ENCODE measurements around the gene EIF4G3. TPM values are rescaled to one million over a fixed set of nuclear protein-coding genes. Genes with fewer than 3 reads are reported as not detected.

The EIF4G3 gene, protein sequence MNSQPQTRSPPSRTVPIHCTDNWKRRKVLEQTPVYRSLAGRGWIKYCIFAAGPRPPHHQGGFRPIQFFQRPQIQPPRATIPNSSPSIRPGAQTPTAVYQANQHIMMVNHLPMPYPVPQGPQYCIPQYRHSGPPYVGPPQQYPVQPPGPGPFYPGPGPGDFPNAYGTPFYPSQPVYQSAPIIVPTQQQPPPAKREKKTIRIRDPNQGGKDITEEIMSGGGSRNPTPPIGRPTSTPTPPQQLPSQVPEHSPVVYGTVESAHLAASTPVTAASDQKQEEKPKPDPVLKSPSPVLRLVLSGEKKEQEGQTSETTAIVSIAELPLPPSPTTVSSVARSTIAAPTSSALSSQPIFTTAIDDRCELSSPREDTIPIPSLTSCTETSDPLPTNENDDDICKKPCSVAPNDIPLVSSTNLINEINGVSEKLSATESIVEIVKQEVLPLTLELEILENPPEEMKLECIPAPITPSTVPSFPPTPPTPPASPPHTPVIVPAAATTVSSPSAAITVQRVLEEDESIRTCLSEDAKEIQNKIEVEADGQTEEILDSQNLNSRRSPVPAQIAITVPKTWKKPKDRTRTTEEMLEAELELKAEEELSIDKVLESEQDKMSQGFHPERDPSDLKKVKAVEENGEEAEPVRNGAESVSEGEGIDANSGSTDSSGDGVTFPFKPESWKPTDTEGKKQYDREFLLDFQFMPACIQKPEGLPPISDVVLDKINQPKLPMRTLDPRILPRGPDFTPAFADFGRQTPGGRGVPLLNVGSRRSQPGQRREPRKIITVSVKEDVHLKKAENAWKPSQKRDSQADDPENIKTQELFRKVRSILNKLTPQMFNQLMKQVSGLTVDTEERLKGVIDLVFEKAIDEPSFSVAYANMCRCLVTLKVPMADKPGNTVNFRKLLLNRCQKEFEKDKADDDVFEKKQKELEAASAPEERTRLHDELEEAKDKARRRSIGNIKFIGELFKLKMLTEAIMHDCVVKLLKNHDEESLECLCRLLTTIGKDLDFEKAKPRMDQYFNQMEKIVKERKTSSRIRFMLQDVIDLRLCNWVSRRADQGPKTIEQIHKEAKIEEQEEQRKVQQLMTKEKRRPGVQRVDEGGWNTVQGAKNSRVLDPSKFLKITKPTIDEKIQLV (N-terminal part only)
- 20.8 TPM for polyA plus RNA-seq (2012; ENCODE audit: insufficient read length, low read depth)

DNA sequence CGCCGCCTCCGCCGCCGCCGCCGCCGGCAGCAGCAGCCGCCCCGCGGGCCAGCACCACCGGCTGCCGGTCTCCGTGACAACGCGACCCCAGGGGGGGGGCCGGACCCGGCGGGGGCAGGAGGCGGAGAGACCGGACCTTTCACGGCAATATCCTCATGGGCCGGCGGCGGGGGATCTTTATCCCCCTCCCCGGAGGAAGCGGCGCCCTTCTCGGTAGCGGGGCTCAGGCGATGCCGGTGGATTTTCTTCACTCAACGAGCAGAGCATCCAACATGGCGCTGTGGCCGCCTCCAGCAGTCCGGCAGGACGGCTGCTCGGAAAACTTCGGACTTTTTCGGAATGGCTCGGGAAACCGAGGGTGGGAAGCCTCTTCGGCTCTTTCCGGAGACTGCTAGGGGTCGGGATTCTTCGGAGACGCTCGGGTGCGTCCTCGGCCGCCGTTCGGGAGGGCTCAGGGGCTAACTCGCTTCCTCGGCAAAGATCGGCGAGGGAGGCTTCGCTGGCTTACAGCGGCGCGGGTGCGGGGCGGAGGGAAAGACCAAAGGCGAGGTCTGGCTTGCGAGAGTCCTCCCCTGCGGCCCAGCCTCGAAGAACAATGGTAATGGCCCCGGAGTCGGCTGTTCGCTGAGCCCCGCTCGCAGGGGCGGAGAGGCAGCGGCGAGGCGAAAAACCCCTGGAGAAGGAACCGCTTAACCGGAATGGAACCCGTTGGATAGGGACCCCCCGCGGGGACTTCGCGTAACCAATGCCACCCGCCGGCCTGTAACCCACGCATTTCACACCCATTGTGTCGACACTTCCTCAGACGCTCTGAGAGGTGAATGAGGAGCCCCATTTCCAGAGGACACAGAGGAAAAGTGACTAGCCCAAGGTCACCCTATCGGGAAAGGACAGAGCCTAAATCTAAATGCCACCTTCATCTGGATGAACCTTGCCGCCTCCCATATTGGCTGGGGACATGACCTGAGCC is at the start of gene EIF4G3:
EIF4G3 (minus strand) TSS at position 312 of the 970 bp plus-strand sequence. CDS start 174,155 bp downstream, outside the sequence.
- TF ChIP-seq, protein P1, sequence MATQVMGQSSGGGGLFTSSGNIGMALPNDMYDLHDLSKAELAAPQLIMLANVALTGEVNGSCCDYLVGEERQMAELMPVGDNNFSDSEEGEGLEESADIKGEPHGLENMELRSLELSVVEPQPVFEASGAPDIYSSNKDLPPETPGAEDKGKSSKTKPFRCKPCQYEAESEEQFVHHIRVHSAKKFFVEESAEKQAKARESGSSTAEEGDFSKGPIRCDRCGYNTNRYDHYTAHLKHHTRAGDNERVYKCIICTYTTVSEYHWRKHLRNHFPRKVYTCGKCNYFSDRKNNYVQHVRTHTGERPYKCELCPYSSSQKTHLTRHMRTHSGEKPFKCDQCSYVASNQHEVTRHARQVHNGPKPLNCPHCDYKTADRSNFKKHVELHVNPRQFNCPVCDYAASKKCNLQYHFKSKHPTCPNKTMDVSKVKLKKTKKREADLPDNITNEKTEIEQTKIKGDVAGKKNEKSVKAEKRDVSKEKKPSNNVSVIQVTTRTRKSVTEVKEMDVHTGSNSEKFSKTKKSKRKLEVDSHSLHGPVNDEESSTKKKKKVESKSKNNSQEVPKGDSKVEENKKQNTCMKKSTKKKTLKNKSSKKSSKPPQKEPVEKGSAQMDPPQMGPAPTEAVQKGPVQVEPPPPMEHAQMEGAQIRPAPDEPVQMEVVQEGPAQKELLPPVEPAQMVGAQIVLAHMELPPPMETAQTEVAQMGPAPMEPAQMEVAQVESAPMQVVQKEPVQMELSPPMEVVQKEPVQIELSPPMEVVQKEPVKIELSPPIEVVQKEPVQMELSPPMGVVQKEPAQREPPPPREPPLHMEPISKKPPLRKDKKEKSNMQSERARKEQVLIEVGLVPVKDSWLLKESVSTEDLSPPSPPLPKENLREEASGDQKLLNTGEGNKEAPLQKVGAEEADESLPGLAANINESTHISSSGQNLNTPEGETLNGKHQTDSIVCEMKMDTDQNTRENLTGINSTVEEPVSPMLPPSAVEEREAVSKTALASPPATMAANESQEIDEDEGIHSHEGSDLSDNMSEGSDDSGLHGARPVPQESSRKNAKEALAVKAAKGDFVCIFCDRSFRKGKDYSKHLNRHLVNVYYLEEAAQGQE (IDR thresholded peaks at IDR 0.05; ENCODE audit: insufficient read depth in 1 of 2, low read depth in 2 of 2, low read length in 2 of 2), result no peak
- peak; percentile 93 for TF ChIP-seq POLR2AphosphoS5 (IDR thresholded peaks at IDR 0.05; ENCODE audit: low read depth, low read length)
- peak; percentile 83 for TF ChIP-seq TAF1 (IDR thresholded peaks at IDR 0.05; ENCODE audit: borderline replicate concordance, insufficient read depth, low read length)

DNA sequence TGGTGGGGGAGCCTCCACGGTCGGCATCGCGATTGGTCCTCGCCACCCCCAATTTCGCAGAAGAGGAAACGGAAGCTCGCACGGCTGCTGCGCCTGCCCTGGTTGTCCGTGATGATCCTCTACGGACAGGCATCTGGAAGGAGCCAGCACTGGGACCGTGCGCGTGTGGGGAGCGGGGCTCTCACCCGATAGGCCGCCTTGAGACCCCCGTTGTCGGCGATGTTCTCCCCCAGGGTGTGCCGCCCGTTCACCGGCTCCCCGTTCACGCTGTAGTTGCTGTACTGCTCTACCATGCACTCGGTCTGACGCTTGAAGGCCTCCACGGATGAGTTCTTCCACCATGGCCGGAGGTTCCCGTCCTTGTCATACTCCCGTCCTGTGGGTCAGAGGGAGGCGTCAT is 48.4 kb upstream of the EIF4G3 start:
- TF ChIP-seq FOXP2 (optimal IDR thresholded peaks at IDR 0.05; ENCODE audit: borderline replicate concordance, extremely low read depth, extremely low read length, insufficient read depth), result no peak
- no peak for TF ChIP-seq TAF1 (IDR thresholded peaks at IDR 0.05; ENCODE audit: borderline replicate concordance, insufficient read depth, low read length)
- TF ChIP-seq POLR2AphosphoS5 (IDR thresholded peaks at IDR 0.05; ENCODE audit: low read depth, low read length), result no peak

DNA sequence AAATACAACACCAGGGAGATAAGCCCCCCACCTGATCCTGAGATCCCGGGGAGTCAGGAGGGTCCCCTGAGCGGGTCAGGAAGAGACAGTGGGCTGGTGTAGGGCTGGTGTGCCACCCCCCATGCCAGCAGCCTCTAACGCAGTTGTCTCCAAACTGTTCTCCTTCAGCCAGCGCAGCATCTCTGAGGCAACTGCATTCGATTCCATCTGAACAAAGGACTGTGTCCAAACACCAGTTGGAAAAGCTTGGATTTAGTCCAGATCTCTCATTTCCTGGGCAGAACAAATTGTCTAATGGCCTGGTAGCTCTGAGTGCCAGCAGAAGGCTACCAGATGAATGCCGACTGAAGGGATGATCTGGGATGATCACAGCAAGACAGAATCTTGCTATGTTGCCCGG is 44.1 kb upstream of the EIF4G3 start:
- TF ChIP-seq, protein P1 (IDR thresholded peaks at IDR 0.05; ENCODE audit: insufficient read depth in 1 of 2, low read depth in 2 of 2, low read length in 2 of 2), result no peak
- no peak for TF ChIP-seq SIN3A (IDR thresholded peaks at IDR 0.05; ENCODE audit: borderline replicate concordance, insufficient read depth, low read length)
- TF ChIP-seq TAF1 (IDR thresholded peaks at IDR 0.05; ENCODE audit: borderline replicate concordance, insufficient read depth, low read length), result no peak
- no peak for TF ChIP-seq FOXP2 (optimal IDR thresholded peaks at IDR 0.05; ENCODE audit: borderline replicate concordance, extremely low read depth, extremely low read length, insufficient read depth)
- TF ChIP-seq POLR2AphosphoS5 (IDR thresholded peaks at IDR 0.05; ENCODE audit: low read depth, low read length), result no peak

DNA sequence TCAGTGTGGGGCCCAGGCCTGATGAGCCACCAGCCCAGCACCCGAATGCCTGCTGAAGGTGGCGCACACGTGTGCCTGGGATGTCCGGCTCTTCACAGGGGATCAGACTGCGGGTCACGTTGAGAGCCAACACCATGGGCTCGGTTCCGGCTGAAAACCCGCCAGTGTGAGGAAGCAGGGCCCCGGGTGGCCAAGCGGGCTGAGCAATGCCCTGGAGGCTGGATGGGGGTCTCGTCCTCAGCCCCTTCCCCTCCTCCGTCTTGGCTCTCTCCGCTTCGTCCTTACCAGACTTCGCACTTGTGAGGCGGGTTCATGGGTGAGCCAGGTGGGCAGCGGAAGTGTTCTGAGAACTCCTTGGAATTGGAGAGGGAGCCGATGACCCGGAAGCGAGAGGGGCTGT is 43.0 kb upstream of the EIF4G3 start:
- TF ChIP-seq FOXP2 (optimal IDR thresholded peaks at IDR 0.05; ENCODE audit: borderline replicate concordance, extremely low read depth, extremely low read length, insufficient read depth), result no peak
- TF ChIP-seq SIN3A (IDR thresholded peaks at IDR 0.05; ENCODE audit: borderline replicate concordance, insufficient read depth, low read length), result no peak
- no peak for TF ChIP-seq TAF1 (IDR thresholded peaks at IDR 0.05; ENCODE audit: borderline replicate concordance, insufficient read depth, low read length)
- TF ChIP-seq POLR2AphosphoS5 (IDR thresholded peaks at IDR 0.05; ENCODE audit: low read depth, low read length), result no peak
- TF ChIP-seq, protein P1 (IDR thresholded peaks at IDR 0.05; ENCODE audit: insufficient read depth in 1 of 2, low read depth in 2 of 2, low read length in 2 of 2), result no peak
